Activated T-cell treated with anti-CD3 and anti-CD28 coated beads, Interleukin-2, amount 50 U/mL, for 48 hours (primary cell): ENCODE measurements around the gene OR6V1.
"Not testable (repeated sequence)": the region's sequence is repeated elsewhere in the genome, so short reads cannot be mapped to it uniquely, and the experiment has no call there.

Experiments used
- DNase-seq, 2 experiments: peaks; one replicate each; pipeline ENCODE4 v3.0.0-alpha.2; 2020

OR6V1 gene

GRCh38 chr7:143043391-143043790 is 8.8 kb upstream of the OR6V1 start:
- no peak for DNase-seq

GRCh38 chr7:143046426-143046851 is 5.7 kb upstream of the OR6V1 start:
- no peak for DNase-seq

- no peak for DNase-seq
Observed at GRCh38 chr7:143047326-143047725, 4.8 kb upstream of the OR6V1 start.

GRCh38 chr7:143048827-143049226 is 3.3 kb upstream of the OR6V1 start:
- DNase-seq = peak in 1 of 2 experiments; percentile 19

- DNase-seq = no peak
Observed at GRCh38 chr7:143049362-143049761, 2.8 kb upstream of the OR6V1 start.

- DNase-seq = no peak
Observed at GRCh38 chr7:143050931-143051330, 1.2 kb upstream of the OR6V1 start.

- no peak for DNase-seq
Observed at GRCh38 chr7:143054621-143055020, 2.5 kb downstream of the OR6V1 start.

- DNase-seq = no peak
Observed at GRCh38 chr7:143055754-143056153, 3.6 kb downstream of the OR6V1 start.

GRCh38 chr7:143063741-143064140 is 11.6 kb downstream of the OR6V1 start:
- no peak for DNase-seq

GRCh38 chr7:143068446-143068845 is 16.3 kb downstream of the OR6V1 start:
- no peak for DNase-seq

GRCh38 chr7:143069912-143070500 is 17.9 kb downstream of the OR6V1 start:
- no peak for DNase-seq

- DNase-seq = no peak
Observed at GRCh38 chr7:143073556-143073955, 21.4 kb downstream of the OR6V1 start.

GRCh38 chr7:143074141-143074540 is 22.0 kb downstream of the OR6V1 start:
- no peak for DNase-seq

GRCh38 chr7:143085109-143085508 is 33.0 kb downstream of the OR6V1 start:
- DNase-seq = no peak

GRCh38 chr7:143085610-143086009 is 33.5 kb downstream of the OR6V1 start:
- DNase-seq = not testable (repeated sequence)

- DNase-seq = not testable (repeated sequence)
Observed at GRCh38 chr7:143088549-143089231, 36.5 kb downstream of the OR6V1 start.

- DNase-seq = no peak
Observed at GRCh38 chr7:143096146-143096545, 44.0 kb downstream of the OR6V1 start.

GRCh38 chr7:143099579-143099978 is 47.4 kb downstream of the OR6V1 start:
- DNase-seq = not testable (repeated sequence)
